ENCODE results near the gene FYB1. TPM values are rescaled to one million over a fixed set of nuclear protein-coding genes. Genes with fewer than 3 reads are reported as not detected.

The FYB1 gene
- total RNA-seq, 2 donors from 2014 or later: 3.1 to 4.0 TPM

DNA sequence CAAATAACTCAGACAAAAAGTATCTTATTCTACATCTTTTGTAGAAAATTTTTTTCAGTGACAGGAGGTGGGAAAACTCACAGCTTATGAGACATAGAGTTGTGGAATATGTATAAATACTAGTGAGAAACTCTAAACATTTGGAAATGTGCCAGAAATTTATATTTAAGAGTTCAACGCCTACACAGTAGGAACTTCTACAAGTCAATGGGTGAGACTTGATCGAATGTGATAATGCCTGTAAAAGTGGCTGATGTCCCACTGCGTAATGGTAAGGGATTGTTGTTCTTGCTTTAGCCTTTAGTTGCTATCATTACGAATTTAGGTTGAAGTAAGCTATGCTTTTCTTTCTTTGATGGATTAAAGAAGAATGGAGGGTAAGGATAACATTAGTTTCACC, 105.2 kb downstream of the FYB1 start:
- Histone ChIP-seq H3K4me1 (replicated peaks) (no peaks in the 10 kb centered on the region), H3K36me3 (no peaks in the 10 kb centered on the region), H3K9me3 (no peaks in the 10 kb centered on the region), H3K27ac (no peak overlapping the region), H3K27me3 (replicated peaks; ENCODE audit: insufficient read depth) (no peaks in the 10 kb centered on the region), H3K4me3 (no peak overlapping the region)
- DNase-seq (ENCODE audit: low spot score): no peak
- TF ChIP-seq CTCF (IDR thresholded peaks at IDR 0.05) (no peak), POLR2A (IDR thresholded peaks at IDR 0.05) (no peak), POLR2AphosphoS5 (IDR thresholded peaks at IDR 0.05) (no peak)
- WGBS: 90% methylated on average over 4 of the region's 4 CpGs
- intact Hi-C loops (cut with DNase I): no loop called here

DNA sequence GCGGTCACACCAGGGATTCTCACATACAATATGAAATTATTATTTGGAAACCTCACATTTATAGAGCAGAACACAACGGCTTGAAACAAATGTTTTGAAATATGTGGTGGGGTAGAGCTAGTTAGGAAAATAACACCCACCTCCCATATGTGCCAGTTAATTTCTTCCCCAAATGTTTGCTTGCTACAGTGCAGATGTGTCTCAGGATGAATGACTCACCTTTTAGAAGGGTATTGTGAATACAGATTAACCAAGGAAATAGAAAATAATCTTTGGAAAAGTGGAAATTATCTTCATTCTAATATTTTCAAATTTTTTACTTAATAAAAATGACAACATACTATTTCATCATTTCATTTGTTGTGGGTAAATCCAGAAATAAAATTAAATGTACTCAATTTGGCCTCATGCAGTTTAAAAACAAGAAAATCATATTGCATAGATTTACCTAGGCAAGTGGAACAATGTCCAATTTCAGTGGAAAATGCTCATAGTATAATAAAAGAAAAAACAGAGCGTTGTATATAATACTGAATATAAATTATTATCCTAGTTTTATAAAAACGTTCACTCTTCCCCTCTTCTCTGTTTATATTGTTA, 105.9 kb downstream of the FYB1 start:
- intact Hi-C loops (cut with DNase I): no loop called here
- Histone ChIP-seq H3K27me3 (replicated peaks; ENCODE audit: insufficient read depth) (no peaks in the 10 kb centered on the region), H3K4me1 (replicated peaks) (no peaks in the 10 kb centered on the region), H3K36me3 (no peaks in the 10 kb centered on the region), H3K9me3 (no peaks in the 10 kb centered on the region), H3K27ac (no peak overlapping the region), H3K4me3 (no peak overlapping the region)
- TF ChIP-seq POLR2AphosphoS5 (IDR thresholded peaks at IDR 0.05) (no peak), CTCF (IDR thresholded peaks at IDR 0.05) (no peak), POLR2A (IDR thresholded peaks at IDR 0.05) (no peak)
- DNase-seq (ENCODE audit: low spot score): no peak
- 82% methylated on average over 4 of the region's 4 CpGs for WGBS

- intact Hi-C loops (cut with DNase I): no loop called here
- Histone ChIP-seq H3K27me3 (replicated peaks; ENCODE audit: insufficient read depth) (no peaks in the 10 kb centered on the region), H3K4me3 (no peak overlapping the region), H3K9me3 (no peaks in the 10 kb centered on the region), H3K27ac (no peak overlapping the region), H3K4me1 (replicated peaks) (no peaks in the 10 kb centered on the region), H3K36me3 (no peaks in the 10 kb centered on the region)
- WGBS: 63% methylated on average over 2 of the region's 2 CpGs
- DNase-seq (ENCODE audit: low spot score): no peak
- TF ChIP-seq CTCF (IDR thresholded peaks at IDR 0.05) (no peak), POLR2A (IDR thresholded peaks at IDR 0.05) (no peak), POLR2AphosphoS5 (IDR thresholded peaks at IDR 0.05) (no peak)
Measured at GRCh38 chr5:39109606-39110005, 109.8 kb downstream of the FYB1 start.

- Histone ChIP-seq H3K4me1 (replicated peaks) (no peaks in the 10 kb centered on the region), H3K27me3 (replicated peaks; ENCODE audit: insufficient read depth) (no peaks in the 10 kb centered on the region), H3K4me3 (no peak overlapping the region), H3K27ac (no peak overlapping the region), H3K36me3 (no peaks in the 10 kb centered on the region), H3K9me3 (no peaks in the 10 kb centered on the region)
- TF ChIP-seq POLR2A (IDR thresholded peaks at IDR 0.05): no peak
- 60% methylated on average over 3 of the region's 3 CpGs for WGBS
- DNase-seq (ENCODE audit: low spot score): no peak
- intact Hi-C loops (cut with DNase I): no loop called here
Measured at GRCh38 chr5:39108987-39109386, 110.4 kb downstream of the FYB1 start.

GRCh38 chr5:39107350-39107749, 112.0 kb downstream of the FYB1 start:
- no peak for TF ChIP-seq POLR2A (IDR thresholded peaks at IDR 0.05)
- TF ChIP-seq POLR2AphosphoS5 (IDR thresholded peaks at IDR 0.05): no peak
- no peak for TF ChIP-seq CTCF (IDR thresholded peaks at IDR 0.05)
- Histone ChIP-seq H3K36me3 (no peaks in the 10 kb centered on the region), H3K4me1 (replicated peaks) (no peaks in the 10 kb centered on the region), H3K4me3 (no peak overlapping the region), H3K27me3 (replicated peaks; ENCODE audit: insufficient read depth) (no peaks in the 10 kb centered on the region), H3K9me3 (no peaks in the 10 kb centered on the region), H3K27ac (no peak overlapping the region)
- intact Hi-C loops (cut with DNase I): no loop called here
- DNase-seq (ENCODE audit: low spot score): no peak
